SU-DHL-6 (cell line): ENCODE data around the gene GRID1.

ENCODE experiments used
- CTCF ChIP-seq: fragments of 200-600 bp; sonication (generic); IDR thresholded peaks from one replicate; pipeline ENCODE4 v1.5.1; 2017; ENCODE audit warnings: antibody characterized with exemption, mild to moderate bottlenecking, low read length, moderate library complexity; ENCODE audit not compliant: insufficient read depth, poor library complexity, severe bottlenecking
- EZH2phosphoT487 ChIP-seq: fragments of 200-600 bp; sonication (generic), shearing (Covaris generic); conservative IDR thresholded peaks from 2 replicates; pipeline ENCODE4 v1.6.1; 2018; ENCODE audit warnings: mild to moderate bottlenecking, antibody characterized with exemption, low read length, moderate library complexity, mixed read lengths

GRCh38 chr10:86152354-86152753 is 214.2 kb downstream of the GRID1 start:
- no peak for TF ChIP-seq CTCF
- no peak for TF ChIP-seq EZH2phosphoT487
